GM19351 (cell line): ENCODE results near the gene ACAA1.

Experiments
- ATAC-seq: cut with Tn5 transposase; IDR thresholded peaks from one replicate; pipeline ENCODE4 v1.9.1; 2021; ENCODE audit warnings: mild to moderate bottlenecking, moderate library complexity; ENCODE audit not compliant: unreplicated experiment

ACAA1 gene

GRCh38 chr3:38119821-38120692 lies 16.9 kb downstream of the ACAA1 start:
- no peak for ATAC-seq

- ATAC-seq = no peak
These were observed 17.7 kb downstream of the ACAA1 start for GRCh38 chr3:38119248-38119544.

- peak; percentile 2 for ATAC-seq
These were observed 18.3 kb downstream of the ACAA1 start for GRCh38 chr3:38118421-38119247.

- ATAC-seq = peak; percentile 87
These were observed 19.0 kb downstream of the ACAA1 start for GRCh38 chr3:38117748-38118420.

- no peak for ATAC-seq
These were observed 19.7 kb downstream of the ACAA1 start for GRCh38 chr3:38117163-38117716.

- ATAC-seq = no peak
These were observed 20.3 kb downstream of the ACAA1 start for GRCh38 chr3:38116471-38117162.

- ATAC-seq = no peak
These were observed 21.1 kb downstream of the ACAA1 start for GRCh38 chr3:38115645-38116427.

GRCh38 chr3:38114875-38115644 lies 21.9 kb downstream of the ACAA1 start:
- ATAC-seq = no peak

- no peak for ATAC-seq
These were observed 22.7 kb downstream of the ACAA1 start for GRCh38 chr3:38114052-38114874.

- no peak for ATAC-seq
These were observed 24.6 kb downstream of the ACAA1 start for GRCh38 chr3:38112378-38112761.

- ATAC-seq = no peak
These were observed 25.1 kb downstream of the ACAA1 start for GRCh38 chr3:38111696-38112377.

GRCh38 chr3:38111201-38111600 lies 25.7 kb downstream of the ACAA1 start:
- ATAC-seq = no peak

GRCh38 chr3:38110314-38111050 lies 26.4 kb downstream of the ACAA1 start:
- ATAC-seq = no peak

- no peak for ATAC-seq
These were observed 27.2 kb downstream of the ACAA1 start for GRCh38 chr3:38109580-38110313.

GRCh38 chr3:38108649-38109579 lies 28.0 kb downstream of the ACAA1 start:
- ATAC-seq = no peak
